Kidney (tissue), 14 donors: ENCODE data around the gene PTPN9. TPM values are rescaled to one million over a fixed set of nuclear protein-coding genes. Genes with fewer than 3 reads are reported as not detected.

Source experiments
- DNase-seq, 5 donors: peaks; one replicate each; pipeline ENCODE4 v3.0.0-alpha.2; 2013 to 2020
- FAIRE-seq: peaks from 2 replicates; lab custom pipeline; 2012; peaks lifted over from hg19 to GRCh38; lab: Jason Lieb, UNC
- H3K27ac ChIP-seq, 2 donors: one replicate each; pipeline ENCODE4 v1.7.0; 2013; ENCODE audit warnings: low read depth in 2 of 2, low read length in 2 of 2, inconsistent platforms in 1 of 2
- H3K27me3 ChIP-seq: one replicate; pipeline ENCODE4 v1.7.1; 2013; ENCODE audit warnings: low read length, inconsistent platforms; ENCODE audit not compliant: control insufficient read depth, insufficient read depth
- H3K36me3 ChIP-seq, 3 donors: one replicate each; pipeline versions ENCODE4 v1.7.0 to v1.7.1; 2013; ENCODE audit warnings: low read length in 3 of 3, control low read depth in 1 of 3, inconsistent platforms in 1 of 3; ENCODE audit not compliant: insufficient read depth in 3 of 3, control insufficient read depth in 2 of 3
- H3K4me1 ChIP-seq, 3 donors: one replicate each; pipeline versions ENCODE4 v1.7.0 to v1.7.1; 2013; ENCODE audit warnings: low read length in 3 of 3, inconsistent platforms in 1 of 3, low read depth in 1 of 3; ENCODE audit not compliant: control insufficient read depth in 2 of 3, insufficient read depth in 2 of 3
- H3K4me3 ChIP-seq, 3 donors: one replicate each; pipeline versions ENCODE4 v1.7.0 to v1.8.1; 2013; ENCODE audit warnings: low read length in 3 of 3, control low read depth in 1 of 3, inconsistent platforms in 1 of 3
- H3K9ac ChIP-seq, 3 donors: one replicate each; pipeline versions ENCODE4 v1.7.0 to v1.7.1; 2013; ENCODE audit warnings: low read length in 3 of 3, control low read depth in 1 of 3, inconsistent platforms in 1 of 3
- H3K9me3 ChIP-seq, 3 donors: one replicate each; pipeline versions ENCODE4 v1.7.0 to v1.7.1; 2013; ENCODE audit warnings: low read length in 3 of 3, control low read depth in 1 of 3, inconsistent platforms in 1 of 3; ENCODE audit not compliant: control insufficient read depth in 2 of 3, insufficient read depth in 1 of 3
- CTCF ChIP-seq: IDR thresholded peaks from 3 replicates; pipeline ENCODE4 v1.5.1; 2012; ENCODE audit warnings: mild to moderate bottlenecking, moderate library complexity, borderline replicate concordance; ENCODE audit not compliant: insufficient read depth; ENCODE audit errors: extremely low read depth
- intact Hi-C: fragments of 100-400 bp; cut with DNase I; formaldehyde crosslinking; loops from one replicate; pipeline ENCODE4 v1.11.1; 2022
- polyA plus RNA-seq: library from polyadenylated mRNA; stranded (reverse); fragments of 350-450 nt; fragmentation: Illumina TruSeq; extraction: RNeasy Lipid Tissue Mini Kit (QIAGEN cat#74804); gene quantifications from one replicate; pipeline ENCODE4 v1.2.3, GENCODE V29; 2014; ENCODE audit warnings: low read depth, low replicate concordance; ENCODE audit not compliant: insufficient read depth
- total RNA-seq: library from RNA; stranded (reverse); fragmentation: NEBNext Ultra II Directional; extraction: Animal tissue kit (Norgen Biotek cat#: 25700); gene quantifications from one replicate; pipeline ENCODE4 v1.2.1, GENCODE V29; 2021
- donor health status: control.
- donor health status: control.
- donor health status: control.
- donor health status: control.
- donor health status: control.
- donor health status: DM: yes; HTN: yes; CAD: no.
- donor health status: Normal renal cell carcinoma (clear cell type).

PTPN9 gene
- total and polyA plus RNA-seq, 2 donors from 2014 or later: 15.3 to 52.5 TPM

DNA sequence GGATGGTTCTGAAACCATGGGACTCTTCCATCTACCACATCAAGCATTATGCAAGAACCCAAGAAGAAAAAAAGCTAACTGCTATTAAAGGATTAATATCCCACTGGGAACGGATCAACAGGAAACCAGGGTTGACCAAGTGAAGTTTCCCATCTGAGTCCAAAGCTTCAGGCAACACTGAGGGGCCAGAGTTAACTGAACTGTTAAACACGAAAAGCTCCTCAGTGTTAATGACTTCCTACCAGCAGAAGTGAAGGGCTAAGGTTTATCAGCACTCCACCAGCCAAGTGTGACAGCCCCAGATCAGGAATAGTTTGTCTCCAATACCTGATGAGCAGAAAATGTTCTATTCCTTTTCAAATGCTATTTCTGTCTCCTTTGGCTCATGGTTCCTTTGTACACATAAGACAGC lies 36.7 kb downstream of the PTPN9 start:
- intact Hi-C loops: no loop called here
- DNase-seq: peak in 3 of 5 donors; percentile 24 to 65 (median 60)
- Histone ChIP-seq H3K36me3 (no peaks in the 10 kb centered on the region), H3K27ac (peak overlapping the region; percentile 19 to 33), H3K9me3 (no peaks in the 10 kb centered on the region), H3K4me1 (peaks cover 3 to 12% (median 7%) of the 10 kb centered on the region in 3 donors), H3K4me3 (peak overlapping the region in 1 of 3 donors; percentile 19), H3K27me3 (no peaks in the 10 kb centered on the region), H3K9ac (no peak overlapping the region)
- no peak for FAIRE-seq
- TF ChIP-seq CTCF: no peak

DNA sequence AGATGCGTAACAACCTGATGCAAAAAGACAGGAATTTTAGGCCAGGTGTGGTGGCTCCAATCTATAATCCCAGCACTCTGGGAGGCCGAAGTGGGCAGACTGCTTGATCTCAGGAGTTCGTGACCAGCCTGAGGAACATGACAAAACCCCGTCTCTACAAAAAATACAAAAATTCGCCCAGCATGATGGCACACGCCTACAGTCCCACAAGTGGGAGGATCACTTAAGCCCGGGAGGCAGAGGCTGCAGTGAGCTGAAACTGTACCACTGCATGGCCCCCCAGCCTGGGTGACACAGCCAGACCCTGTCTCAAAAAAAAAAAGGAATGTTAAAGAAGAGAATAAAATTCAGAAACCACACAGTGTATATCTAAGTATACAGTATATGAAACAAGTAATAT lies 40.7 kb downstream of the PTPN9 start:
- Histone ChIP-seq H3K4me1 (peaks cover 3 to 9% (median 7%) of the 10 kb centered on the region in 3 donors), H3K9me3 (no peaks in the 10 kb centered on the region), H3K27ac (no peak overlapping the region), H3K27me3 (no peaks in the 10 kb centered on the region), H3K4me3 (no peak overlapping the region), H3K36me3 (no peaks in the 10 kb centered on the region), H3K9ac (no peak overlapping the region)
- FAIRE-seq (no peak), DNase-seq (no peak)
- intact Hi-C loops: no loop called here
- TF ChIP-seq CTCF: no peak

DNA sequence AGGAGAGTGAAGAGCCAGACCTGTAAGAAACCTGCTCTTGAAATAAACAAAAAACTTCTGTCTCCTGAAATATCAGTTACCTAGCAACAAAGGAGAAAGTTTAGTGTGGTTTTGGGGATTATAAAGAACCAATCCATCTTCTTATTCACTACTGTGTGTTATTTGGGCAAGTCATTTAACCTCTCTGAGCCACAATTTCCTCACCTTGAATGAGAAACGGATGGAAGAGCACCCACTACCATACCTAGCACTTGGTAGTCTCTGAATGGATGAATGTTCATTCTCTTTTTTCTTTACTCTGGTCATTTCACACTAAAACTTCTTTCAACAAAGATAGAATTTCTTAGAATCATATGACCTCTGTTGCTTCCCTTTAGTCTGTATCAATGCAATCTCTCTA lies 45.2 kb downstream of the PTPN9 start:
- FAIRE-seq (no peak), DNase-seq (no peak)
- Histone ChIP-seq H3K4me3 (no peak overlapping the region), H3K9ac (no peak overlapping the region), H3K27me3 (no peaks in the 10 kb centered on the region), H3K9me3 (no peaks in the 10 kb centered on the region), H3K27ac (no peak overlapping the region), H3K4me1 (peaks cover 2 to 8% (median 8%) of the 10 kb centered on the region in 3 donors), H3K36me3 (no peaks in the 10 kb centered on the region)
- no peak for TF ChIP-seq CTCF
- intact Hi-C loops: no loop called here
